DND-41 (cell line): ENCODE data around the gene B4GALT1.

ENCODE experiments used
- CTCF ChIP-seq: IDR thresholded peaks from 2 replicates; pipeline ENCODE4 v1.5.1; 2012; ENCODE audit warnings: borderline replicate concordance, low read length, moderate library complexity, mild to moderate bottlenecking; ENCODE audit not compliant: poor library complexity, severe bottlenecking; ENCODE audit errors: extremely low read depth
- EZH2 ChIP-seq: IDR thresholded peaks from 3 replicates; pipeline ENCODE4 v1.6.1; 2012; ENCODE audit warnings: borderline replicate concordance, low read depth, mild to moderate bottlenecking, moderate library complexity, low read length, inconsistent platforms; ENCODE audit not compliant: severe bottlenecking

DNA sequence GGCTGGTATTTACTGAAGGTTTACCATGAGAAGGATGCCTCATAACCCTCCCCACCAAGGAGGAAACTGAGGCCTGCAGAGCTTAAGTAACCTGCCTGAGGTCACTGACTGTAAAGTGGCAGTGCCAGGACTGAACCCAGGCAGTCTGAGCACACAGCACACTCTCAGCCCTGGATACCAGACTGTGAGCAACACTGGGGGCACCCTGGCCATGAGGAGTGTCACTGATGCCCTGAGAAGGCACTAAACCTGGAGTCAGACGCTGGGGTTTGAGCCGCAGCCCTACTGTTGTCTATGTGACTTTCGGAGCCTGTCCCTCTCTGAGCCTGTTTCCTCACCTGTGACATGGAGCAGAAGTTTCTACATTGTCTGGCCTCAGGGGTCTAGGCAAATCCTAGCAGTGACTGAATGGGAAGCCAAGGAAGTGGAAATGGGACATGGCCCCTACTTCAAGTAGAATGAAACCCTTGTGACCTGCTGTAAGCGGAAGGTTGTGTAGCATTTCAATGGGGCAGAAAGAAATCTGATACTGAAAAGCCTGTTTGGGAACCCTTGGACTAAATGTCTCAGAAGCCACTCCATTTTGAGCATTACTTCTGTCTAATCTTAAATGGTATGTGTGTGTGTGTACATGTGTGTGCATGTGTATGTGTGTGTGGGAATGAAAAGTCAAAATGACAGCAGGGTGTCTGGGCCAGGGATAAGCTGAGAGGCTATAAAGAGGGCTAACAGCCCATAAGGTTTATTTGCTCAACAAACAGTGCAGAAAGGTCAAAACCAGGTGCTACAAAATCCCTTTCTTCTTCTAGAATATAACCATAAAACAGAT, 36.0 kb downstream of the B4GALT1 start:
- TF ChIP-seq CTCF (no peak), EZH2 (no peak)
